NT2/D1 (cell line): Measurements from ENCODE around the gene PLCH1.

Experiments
- SUZ12 ChIP-seq: IDR thresholded peaks from 2 replicates; pipeline ENCODE4 v1.6.1; 2011; ENCODE audit not compliant: insufficient read length, insufficient read depth; ENCODE audit errors: extremely low read depth
- ZNF274 ChIP-seq: IDR thresholded peaks from 2 replicates; pipeline ENCODE4 v1.6.1; 2011; ENCODE audit warnings: mild to moderate bottlenecking, low read depth, low read length

DNA sequence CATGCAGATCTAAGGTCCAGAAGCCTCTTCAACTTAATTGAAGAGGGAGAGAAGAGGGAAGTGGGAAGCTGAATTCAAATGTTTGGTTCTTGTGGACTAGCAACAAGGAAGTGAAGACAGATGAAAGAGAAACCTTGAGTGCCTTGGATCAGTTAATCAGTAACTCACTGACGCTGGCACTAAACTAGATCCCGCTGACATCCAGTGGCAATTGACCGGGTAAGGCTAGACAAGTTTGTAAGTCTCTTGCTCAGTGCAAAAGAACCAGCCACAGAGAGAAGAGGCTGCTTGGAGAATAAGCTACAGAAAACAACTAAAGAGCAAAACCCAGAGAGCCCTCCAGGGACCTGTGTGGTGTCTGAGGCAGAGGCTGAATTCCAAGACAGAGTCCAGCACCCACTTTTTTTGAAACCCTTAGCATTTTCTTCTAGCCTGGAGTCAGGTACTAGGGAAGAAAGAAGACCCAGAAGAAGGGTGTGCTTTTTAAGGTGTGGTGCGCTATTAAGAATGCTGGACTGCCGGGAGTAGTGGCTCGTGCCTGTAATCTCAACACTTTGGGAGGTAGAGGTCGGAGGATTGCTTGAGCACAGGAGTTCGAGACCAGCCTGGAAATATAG, 6.9 kb downstream of the PLCH1 start:
- TF ChIP-seq ZNF274, result no peak
- no peak for TF ChIP-seq SUZ12
